Left ventricle myocardium inferior (tissue), 1 donor: ENCODE data around the gene FGF23. TPM values are rescaled to one million over a fixed set of nuclear protein-coding genes. Genes with fewer than 3 reads are reported as not detected.
A peak's percentile ranks its signal among the peaks of the same experiment; 100 is the strongest.

Source experiments
- DNase-seq: peaks from one replicate; pipeline ENCODE4 v3.0.0-alpha.2; 2020
- H3K27ac ChIP-seq: fragments of 200-600 bp; replicated peaks from 2 replicates; pipeline ENCODE4 v1.8.0; 2021
- H3K27me3 ChIP-seq: fragments of 200-600 bp; 2 replicates; pipeline ENCODE4 v1.8.0; 2021; ENCODE audit warnings: low read depth
- H3K36me3 ChIP-seq: fragments of 200-600 bp; 2 replicates; pipeline ENCODE4 v1.8.0; 2021
- H3K4me1 ChIP-seq: fragments of 200-600 bp; 2 replicates; pipeline ENCODE4 v1.8.0; 2021
- H3K4me3 ChIP-seq: fragments of 200-600 bp; 2 replicates; pipeline ENCODE4 v1.8.0; 2021; ENCODE audit warnings: mild to moderate bottlenecking, moderate library complexity
- H3K9me3 ChIP-seq: fragments of 200-600 bp; replicated peaks from 2 replicates; pipeline ENCODE4 v1.8.0; 2021
- intact Hi-C: fragments of 100-400 bp; cut with micrococcal nuclease; formaldehyde crosslinking; loops from one replicate; pipeline ENCODE4 v1.11.0; 2022
- total RNA-seq: library from RNA; stranded (reverse); fragmentation: NEBNext Ultra II Directional; extraction: Animal tissue kit (Norgen Biotek cat#: 25700); gene quantifications from one replicate; pipeline ENCODE4 v1.2.1, GENCODE V29; 2021
- TF ChIP-seq, protein P1 (sequence below): fragments of 200-600 bp; IDR thresholded peaks from 2 replicates; pipeline ENCODE4 v1.8.0; 2021; ENCODE audit warnings: antibody characterized with exemption, mild to moderate bottlenecking, borderline replicate concordance
- donor health status: DM: no; HTN: yes; CAD: no; lungs with severe emphysema.

Gene FGF23
- total RNA-seq, 1 donor from 2014 or later: not detected

DNA sequence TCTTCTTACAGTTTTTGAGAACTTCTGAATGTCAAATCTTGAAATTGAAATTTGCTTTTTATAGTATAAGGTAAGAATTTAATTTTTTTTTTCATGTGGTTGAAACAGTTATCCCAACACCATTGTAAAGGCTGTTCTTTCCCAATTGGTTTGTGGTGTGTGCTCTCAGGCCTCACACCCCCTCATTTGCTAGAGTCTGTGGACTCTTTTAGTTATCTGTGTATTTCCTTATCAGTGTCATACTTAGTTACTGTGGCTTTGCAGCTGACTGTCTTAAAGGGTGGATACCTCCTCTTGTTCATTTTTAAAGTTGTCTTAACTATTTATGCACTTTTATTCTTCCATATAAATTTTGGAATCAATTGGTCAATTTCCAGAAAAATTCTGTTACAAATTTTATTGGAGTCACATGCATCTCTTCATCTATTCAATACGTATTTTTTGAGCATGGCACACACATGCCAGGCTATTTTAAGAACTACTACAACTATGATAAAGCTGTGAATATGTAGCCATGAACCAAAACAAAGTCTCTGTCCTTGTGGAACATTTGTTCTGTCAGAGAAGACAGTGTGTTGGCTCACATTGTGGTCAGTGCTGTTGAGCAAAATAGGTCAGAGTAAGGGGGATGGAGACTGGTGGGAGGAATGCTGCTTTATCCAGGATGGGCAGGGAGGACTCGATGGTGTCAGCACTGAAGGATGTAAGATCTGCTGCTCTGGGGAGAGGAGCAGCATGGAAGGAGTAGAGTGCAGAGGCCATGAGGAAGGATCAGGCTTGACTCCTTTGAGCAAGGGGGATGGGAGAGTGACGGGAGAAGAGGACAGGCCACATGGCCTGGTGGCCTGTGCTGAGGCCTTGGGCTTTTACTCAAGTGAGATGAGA, 24.1 kb downstream of the FGF23 start:
- H3K27me3 ChIP-seq: no peaks in the 10 kb centered on the region
- H3K9me3 ChIP-seq: peaks cover 10% of the 10 kb centered on the region
- H3K4me3 ChIP-seq: no peak overlapping the region
- peaks cover 32% of the 10 kb centered on the region for H3K36me3 ChIP-seq
- intact Hi-C loops: no loop called here
- H3K27ac ChIP-seq: peak overlapping the region; percentile 55
- no peak for DNase-seq
- peaks cover 12% of the 10 kb centered on the region for H3K4me1 ChIP-seq
- TF ChIP-seq, protein P1, sequence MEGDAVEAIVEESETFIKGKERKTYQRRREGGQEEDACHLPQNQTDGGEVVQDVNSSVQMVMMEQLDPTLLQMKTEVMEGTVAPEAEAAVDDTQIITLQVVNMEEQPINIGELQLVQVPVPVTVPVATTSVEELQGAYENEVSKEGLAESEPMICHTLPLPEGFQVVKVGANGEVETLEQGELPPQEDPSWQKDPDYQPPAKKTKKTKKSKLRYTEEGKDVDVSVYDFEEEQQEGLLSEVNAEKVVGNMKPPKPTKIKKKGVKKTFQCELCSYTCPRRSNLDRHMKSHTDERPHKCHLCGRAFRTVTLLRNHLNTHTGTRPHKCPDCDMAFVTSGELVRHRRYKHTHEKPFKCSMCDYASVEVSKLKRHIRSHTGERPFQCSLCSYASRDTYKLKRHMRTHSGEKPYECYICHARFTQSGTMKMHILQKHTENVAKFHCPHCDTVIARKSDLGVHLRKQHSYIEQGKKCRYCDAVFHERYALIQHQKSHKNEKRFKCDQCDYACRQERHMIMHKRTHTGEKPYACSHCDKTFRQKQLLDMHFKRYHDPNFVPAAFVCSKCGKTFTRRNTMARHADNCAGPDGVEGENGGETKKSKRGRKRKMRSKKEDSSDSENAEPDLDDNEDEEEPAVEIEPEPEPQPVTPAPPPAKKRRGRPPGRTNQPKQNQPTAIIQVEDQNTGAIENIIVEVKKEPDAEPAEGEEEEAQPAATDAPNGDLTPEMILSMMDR: no peak

DNA sequence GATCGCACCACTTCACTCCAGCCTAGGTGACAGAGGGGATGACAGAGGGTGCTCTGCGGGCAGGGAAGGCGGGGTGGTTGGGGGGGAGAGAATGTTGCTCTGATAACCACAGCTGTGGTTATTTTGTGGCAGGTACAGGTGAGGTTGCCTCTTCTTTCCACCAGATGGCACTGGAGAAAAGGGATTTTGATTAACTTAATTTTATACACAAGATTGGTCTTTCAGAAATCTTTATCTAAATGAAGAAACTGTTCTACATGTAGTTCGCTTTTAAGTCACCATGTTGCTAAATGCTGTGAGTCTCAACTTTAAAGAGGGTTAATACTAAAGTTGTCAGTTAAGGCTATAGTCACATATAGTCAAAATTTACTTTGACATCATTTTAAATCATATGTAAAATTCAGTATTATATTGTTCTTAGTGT, 25.7 kb downstream of the FGF23 start:
- TF ChIP-seq, protein P1: peak; percentile 67
- Histone ChIP-seq H3K4me3 (no peak overlapping the region), H3K36me3 (peaks cover 42% of the 10 kb centered on the region), H3K4me1 (peaks cover 12% of the 10 kb centered on the region), H3K9me3 (no peaks in the 10 kb centered on the region), H3K27me3 (no peaks in the 10 kb centered on the region), H3K27ac (no peak overlapping the region)
- intact Hi-C loops: no loop called here
- no peak for DNase-seq

DNA sequence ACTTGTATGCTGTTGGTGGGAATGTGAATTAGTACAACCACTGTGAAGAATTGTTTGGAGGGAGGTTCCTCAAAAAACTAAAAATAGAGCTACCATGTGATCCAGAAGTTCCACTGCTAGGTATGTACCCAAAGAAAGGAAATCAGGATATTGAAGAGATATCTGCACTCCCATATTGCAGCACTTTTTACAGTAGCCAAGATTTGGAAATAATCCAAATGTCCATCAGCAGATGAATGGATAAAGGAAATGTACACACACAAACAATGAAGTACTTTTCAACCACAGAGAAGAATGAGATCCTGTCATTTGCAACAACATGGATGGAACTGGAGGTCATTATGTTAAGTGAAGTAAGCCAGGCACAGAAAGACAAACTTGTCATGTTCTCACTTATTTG, 32.6 kb downstream of the FGF23 start:
- Histone ChIP-seq H3K27me3 (no peaks in the 10 kb centered on the region), H3K4me3 (no peak overlapping the region), H3K36me3 (peaks cover 24% of the 10 kb centered on the region), H3K9me3 (no peaks in the 10 kb centered on the region), H3K27ac (no peak overlapping the region), H3K4me1 (no peaks in the 10 kb centered on the region)
- intact Hi-C loops: no loop called here
- TF ChIP-seq, protein P1: no peak
- no peak for DNase-seq

DNA sequence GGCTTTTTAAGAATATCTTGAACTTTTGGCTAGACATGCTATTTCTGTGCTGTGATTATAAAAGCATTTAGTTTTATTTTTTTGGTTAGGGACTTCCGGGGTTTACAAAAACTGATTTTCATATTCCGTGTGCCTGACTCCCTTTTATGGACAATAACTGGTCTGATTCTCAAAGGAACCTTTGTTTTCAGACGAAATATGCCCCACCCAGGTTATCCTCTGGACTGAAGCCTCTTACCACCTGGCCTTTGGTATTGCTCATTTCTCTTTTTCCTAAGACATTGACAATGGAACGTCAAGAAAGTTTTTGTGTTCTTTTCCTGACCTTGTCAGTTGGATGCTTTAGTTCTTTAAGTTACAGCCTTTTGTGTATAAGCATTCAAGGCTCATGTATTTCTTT, 47.7 kb downstream of the FGF23 start:
- H3K27me3 ChIP-seq: no peaks in the 10 kb centered on the region
- H3K9me3 ChIP-seq: no peaks in the 10 kb centered on the region
- DNase-seq: no peak
- peaks cover 23% of the 10 kb centered on the region for H3K36me3 ChIP-seq
- H3K27ac ChIP-seq: no peak overlapping the region
- H3K4me3 ChIP-seq: no peak overlapping the region
- intact Hi-C loops: no loop called here
- TF ChIP-seq, protein P1: no peak
- peaks cover 8% of the 10 kb centered on the region for H3K4me1 ChIP-seq

DNA sequence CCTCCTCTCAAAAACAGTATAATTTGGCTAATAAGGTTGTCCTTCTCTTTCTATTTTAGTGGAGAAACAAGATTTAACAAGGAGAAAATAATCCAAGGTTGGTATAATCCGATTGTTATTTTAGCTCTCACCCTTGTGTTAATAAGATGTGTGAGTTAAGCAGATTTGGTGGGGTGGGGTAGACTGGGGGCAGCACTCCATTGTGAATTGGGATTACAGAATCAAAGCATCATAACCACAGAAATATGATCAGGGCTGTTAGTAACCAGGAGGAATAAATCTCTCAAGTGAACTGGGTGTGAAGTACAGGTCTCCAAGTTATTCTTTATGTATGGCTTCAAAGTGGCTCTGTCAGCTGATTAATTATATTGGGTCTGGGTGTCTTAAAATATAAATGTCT, 48.3 kb downstream of the FGF23 start:
- H3K27ac ChIP-seq: no peak overlapping the region
- no peak overlapping the region for H3K4me3 ChIP-seq
- no peak for DNase-seq
- intact Hi-C loops: no loop called here
- TF ChIP-seq, protein P1: no peak
- H3K27me3 ChIP-seq: no peaks in the 10 kb centered on the region
- peaks cover 12% of the 10 kb centered on the region for H3K4me1 ChIP-seq
- H3K9me3 ChIP-seq: no peaks in the 10 kb centered on the region
- peaks cover 19% of the 10 kb centered on the region for H3K36me3 ChIP-seq
